ENCODE data around the gene PLA2G4E. TPM values are rescaled to one million over a fixed set of nuclear protein-coding genes. Genes with fewer than 3 reads are reported as not detected.

The PLA2G4E gene
- total and polyA plus RNA-seq, 7 donors, result 0.13 TPM; not detected in 6

- no peaks in the 10 kb centered on the region for H3K4me1 ChIP-seq
- no peak overlapping the region for H3K4me3 ChIP-seq
- TF ChIP-seq POLR2AphosphoS5 (IDR thresholded peaks at IDR 0.05) (no peak), POLR2A (IDR thresholded peaks at IDR 0.05) (no peak), EP300 (IDR thresholded peaks at IDR 0.05) (no peak), CTCF (IDR thresholded peaks at IDR 0.05) (no peak)
- H3K27me3 ChIP-seq, result no peaks in the 10 kb centered on the region
- no peak for DNase-seq
- no peaks in the 10 kb centered on the region for H3K36me3 ChIP-seq
- WGBS, 2 donors, result 84 to 92% methylated on average over 15 of the region's 15 CpGs
- H3K27ac ChIP-seq, result no peak overlapping the region
- H3K9me3 ChIP-seq, result no peaks in the 10 kb centered on the region
- intact Hi-C loops (cut with DNase I), result no loop called here
These were observed 21.3 kb downstream of the PLA2G4E start for GRCh38 chr15:41999290-42000285.

GRCh38 chr15:41997845-41998244 lies 23.0 kb downstream of the PLA2G4E start:
- no peaks in the 10 kb centered on the region for H3K27me3 ChIP-seq
- no peak overlapping the region for H3K27ac ChIP-seq
- H3K36me3 ChIP-seq, result no peaks in the 10 kb centered on the region
- no peaks in the 10 kb centered on the region for H3K4me1 ChIP-seq
- intact Hi-C loops (cut with DNase I), result no loop called here
- TF ChIP-seq EP300 (IDR thresholded peaks at IDR 0.05) (no peak), POLR2A (IDR thresholded peaks at IDR 0.05) (no peak), POLR2AphosphoS5 (IDR thresholded peaks at IDR 0.05) (no peak), CTCF (IDR thresholded peaks at IDR 0.05) (no peak)
- 65 to 88% methylated on average over 3 of the region's 3 CpGs for WGBS, 2 donors
- no peak overlapping the region for H3K4me3 ChIP-seq
- H3K9me3 ChIP-seq, result no peaks in the 10 kb centered on the region
- DNase-seq, result no peak

- H3K27me3 ChIP-seq, result no peaks in the 10 kb centered on the region
- no peaks in the 10 kb centered on the region for H3K9me3 ChIP-seq
- H3K4me3 ChIP-seq, result no peak overlapping the region
- H3K36me3 ChIP-seq, result no peaks in the 10 kb centered on the region
- 91 to 92% methylated on average over 13 of the region's 13 CpGs for whole genome bisulfite sequencing, 2 donors
- no peaks in the 10 kb centered on the region for H3K4me1 ChIP-seq
- TF ChIP-seq CTCF (IDR thresholded peaks at IDR 0.05), result no peak
- no peak for TF ChIP-seq POLR2A (IDR thresholded peaks at IDR 0.05)
- no peak for TF ChIP-seq EP300 (IDR thresholded peaks at IDR 0.05)
- TF ChIP-seq POLR2AphosphoS5 (IDR thresholded peaks at IDR 0.05), result no peak
- DNase-seq, result no peak
- intact Hi-C loops (cut with DNase I), result no loop called here
- no peak overlapping the region for H3K27ac ChIP-seq
These were observed 23.8 kb downstream of the PLA2G4E start for GRCh38 chr15:41996921-41997592.

GRCh38 chr15:41996376-41996775 lies 24.5 kb downstream of the PLA2G4E start:
- Histone ChIP-seq H3K4me1 (no peaks in the 10 kb centered on the region), H3K27ac (no peak overlapping the region), H3K36me3 (no peaks in the 10 kb centered on the region), H3K9me3 (no peaks in the 10 kb centered on the region), H3K27me3 (no peaks in the 10 kb centered on the region), H3K4me3 (no peak overlapping the region)
- TF ChIP-seq EP300 (IDR thresholded peaks at IDR 0.05) (no peak), POLR2AphosphoS5 (IDR thresholded peaks at IDR 0.05) (no peak), CTCF (IDR thresholded peaks at IDR 0.05) (no peak), POLR2A (IDR thresholded peaks at IDR 0.05) (no peak)
- no peak for DNase-seq
- intact Hi-C loops (cut with DNase I), result no loop called here
- WGBS, 2 donors, result 93 to 96% methylated on average over 10 of the region's 10 CpGs
